ENCODE measurements around the gene OSBP2.

OSBP2 gene

DNA sequence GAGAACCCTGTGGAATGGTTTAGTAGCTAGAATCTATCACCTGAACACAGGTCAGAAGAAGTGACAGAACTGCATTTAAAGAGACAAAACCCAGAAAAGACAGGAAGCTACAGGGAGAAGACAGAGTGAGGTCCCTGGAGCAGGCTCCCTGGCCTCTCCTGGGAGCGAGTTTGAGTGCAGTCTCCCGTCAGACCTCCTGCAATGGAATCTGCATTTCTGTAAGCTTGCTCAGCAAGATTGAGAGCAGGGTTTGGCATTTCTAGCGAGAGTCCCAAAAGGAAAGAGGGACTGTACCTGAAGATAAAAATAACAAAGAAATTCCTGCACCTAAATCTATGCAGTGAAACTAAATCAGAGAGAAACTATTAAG lies 199.7 kb downstream of the OSBP2 start:
- Histone ChIP-seq H3K4ac (ENCODE audit: low read length) (no peak overlapping the region), H3K4me3 (ENCODE audit: low read length in 2 of 2) (no peak overlapping the region), H2AK5ac (ENCODE audit: low read depth, low read length) (no peak overlapping the region), H3K9ac (ENCODE audit: low read depth, low read length, poor library complexity) (no peak overlapping the region), H2BK120ac (ENCODE audit: low read depth, low read length) (no peak overlapping the region), H3K27me3 (ENCODE audit: control insufficient read depth in 3 of 3, insufficient read depth in 3 of 3, low read depth in 1 of 3, low read length in 3 of 3) (no peaks in the 10 kb centered on the region), H3K36me3 (replicated peaks in 1 of 2; ENCODE audit: control insufficient read depth in 2 of 2, insufficient read depth in 2 of 2, low read length in 2 of 2) (peaks cover 0 to 7% of the 10 kb centered on the region in 2 donors), H3K27ac (replicated peaks; ENCODE audit: low read length) (no peak overlapping the region), H2BK15ac (ENCODE audit: low read length) (no peak overlapping the region), H3K9me3 (replicated peaks in 1 of 2; ENCODE audit: control insufficient read depth in 2 of 2, insufficient read depth in 1 of 2, low read depth in 1 of 2, low read length in 2 of 2) (peaks cover 0 to 4% of the 10 kb centered on the region in 2 donors), H3K79me1 (ENCODE audit: low read depth, low read length) (no peaks in the 10 kb centered on the region), H4K8ac (ENCODE audit: low read depth, low read length) (no peak overlapping the region), H2BK5ac (ENCODE audit: low read length) (no peak overlapping the region), H3K23ac (ENCODE audit: low read depth, low read length, poor library complexity) (no peak overlapping the region), H3K4me2 (ENCODE audit: insufficient read depth, low read length, poor library complexity, severe bottlenecking) (no peak overlapping the region), H4K91ac (ENCODE audit: low read depth, low read length, poor library complexity) (no peak overlapping the region), H3K14ac (ENCODE audit: low read length) (no peak overlapping the region), H3K18ac (ENCODE audit: low read length) (no peak overlapping the region), H2BK12ac (ENCODE audit: low read length) (no peak overlapping the region), H2AFZ (ENCODE audit: low read length) (no peak overlapping the region), H3K4me1 (ENCODE audit: control insufficient read depth in 2 of 2, insufficient read depth in 1 of 2, low read depth in 1 of 2, low read length in 2 of 2) (no peaks in the 10 kb centered on the region)
- no CpG with 5 or more reads among the region's 3 CpGs for WGBS, 2 donors (ENCODE audit: extremely low coverage in 2 of 2, insufficient read length in 2 of 2, insufficient replicate concordance in 1 of 2)
- no peak for DNase-seq (ENCODE audit: low spot score)

DNA sequence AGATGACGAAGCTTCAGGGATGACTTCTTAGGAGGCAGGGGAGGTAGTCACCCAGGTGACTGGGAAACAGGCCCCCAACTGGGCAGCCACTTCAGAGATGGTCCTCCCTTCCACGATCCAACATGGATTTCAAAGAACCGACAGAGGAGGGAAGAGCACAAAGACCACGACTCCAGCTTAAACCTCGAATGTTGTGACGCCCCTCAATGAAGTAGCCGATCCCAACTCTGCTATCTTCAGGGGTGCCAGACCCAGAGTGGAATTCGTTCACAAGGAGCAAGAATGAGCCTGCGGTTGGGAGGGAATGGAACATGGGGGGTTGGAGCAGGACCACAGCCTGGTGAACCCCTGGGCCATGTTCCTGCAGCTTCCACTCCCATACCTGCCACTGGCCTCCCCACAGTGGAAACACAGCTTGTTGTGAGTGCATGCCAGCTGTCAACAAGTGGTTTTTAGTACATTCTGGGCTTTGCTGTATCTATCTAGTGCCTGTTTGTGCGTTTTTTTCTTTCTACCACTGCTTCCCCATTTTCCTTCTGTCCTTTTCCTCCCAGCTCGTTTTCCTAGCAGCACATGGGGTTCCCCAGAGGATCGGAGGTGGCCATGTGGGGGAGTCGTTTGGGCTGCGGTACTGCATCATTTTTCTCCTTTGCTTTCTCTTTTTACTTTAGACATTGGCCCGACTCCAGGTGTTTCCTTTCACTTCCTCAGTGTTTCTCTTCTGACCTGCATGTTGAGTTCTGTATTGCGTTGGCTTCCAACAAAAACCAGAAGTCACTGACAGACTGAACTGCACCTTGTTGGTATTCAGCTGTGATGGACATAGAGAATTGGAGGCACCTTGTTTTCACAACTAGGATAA lies 208.1 kb downstream of the OSBP2 start:
- H3K4me3 ChIP-seq (ENCODE audit: low read length in 2 of 2), result no peak overlapping the region
- no peak for DNase-seq (ENCODE audit: low spot score)

DNA sequence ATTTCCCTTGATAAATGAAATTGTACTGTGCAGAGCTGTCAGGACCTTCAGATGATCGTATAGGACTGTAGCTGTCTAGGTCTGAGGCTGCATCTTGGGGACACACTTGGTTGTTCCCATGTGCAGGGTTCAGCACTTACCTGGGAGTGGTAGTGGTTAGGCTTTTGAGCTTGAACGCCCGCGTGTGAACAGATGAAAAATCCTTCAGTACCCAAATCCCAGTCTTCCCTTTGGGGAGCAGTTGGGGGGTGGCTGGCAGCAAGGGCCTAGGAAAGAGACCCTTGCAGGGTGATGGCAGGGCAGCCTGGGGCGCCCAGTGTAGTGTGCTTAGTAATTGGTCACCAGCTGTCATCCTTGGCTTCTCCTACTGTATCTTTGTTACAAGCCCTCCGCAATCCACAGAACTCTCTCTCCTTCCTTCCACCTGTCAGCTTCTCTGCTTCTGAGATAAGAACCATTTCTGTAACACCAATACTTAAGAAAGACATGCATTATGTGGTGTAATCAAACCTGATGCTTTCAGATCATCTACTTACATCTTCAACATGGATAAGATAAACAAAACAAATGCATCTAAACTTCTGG lies 209.3 kb downstream of the OSBP2 start:
- H2BK12ac ChIP-seq (ENCODE audit: low read length), result no peak overlapping the region
- H3K9me3 ChIP-seq (replicated peaks in 1 of 2; ENCODE audit: control insufficient read depth in 2 of 2, insufficient read depth in 1 of 2, low read depth in 1 of 2, low read length in 2 of 2), result peaks cover 1 to 5% of the 10 kb centered on the region in 2 donors
- H3K79me1 ChIP-seq (ENCODE audit: low read depth, low read length), result no peaks in the 10 kb centered on the region
- no peak overlapping the region for H2AK5ac ChIP-seq (ENCODE audit: low read depth, low read length)
- no peak overlapping the region for H2AFZ ChIP-seq (ENCODE audit: low read length)
- no peak overlapping the region for H4K8ac ChIP-seq (ENCODE audit: low read depth, low read length)
- H4K91ac ChIP-seq (ENCODE audit: low read depth, low read length, poor library complexity), result no peak overlapping the region
- no peaks in the 10 kb centered on the region for H3K27me3 ChIP-seq (ENCODE audit: control insufficient read depth in 3 of 3, insufficient read depth in 3 of 3, low read depth in 1 of 3, low read length in 3 of 3)
- H3K4me2 ChIP-seq (ENCODE audit: insufficient read depth, low read length, poor library complexity, severe bottlenecking), result no peak overlapping the region
- no peak overlapping the region for H2BK5ac ChIP-seq (ENCODE audit: low read length)
- H3K18ac ChIP-seq (ENCODE audit: low read length), result no peak overlapping the region
- peaks cover 9 to 10% of the 10 kb centered on the region in 2 donors for H3K36me3 ChIP-seq (replicated peaks in 1 of 2; ENCODE audit: control insufficient read depth in 2 of 2, insufficient read depth in 2 of 2, low read length in 2 of 2)
- no peak overlapping the region for H3K27ac ChIP-seq (replicated peaks; ENCODE audit: low read length)
- DNase-seq (ENCODE audit: low spot score), result no peak
- H3K4me1 ChIP-seq (ENCODE audit: control insufficient read depth in 2 of 2, insufficient read depth in 1 of 2, low read depth in 1 of 2, low read length in 2 of 2), result no peaks in the 10 kb centered on the region
- no CpG with 5 or more reads among the region's 6 CpGs for WGBS, 2 donors (ENCODE audit: extremely low coverage in 2 of 2, insufficient read length in 2 of 2, insufficient replicate concordance in 1 of 2)
- no peak overlapping the region for H3K14ac ChIP-seq (ENCODE audit: low read length)
- H3K4ac ChIP-seq (ENCODE audit: low read length), result no peak overlapping the region
- H3K23ac ChIP-seq (ENCODE audit: low read depth, low read length, poor library complexity), result no peak overlapping the region
- H3K9ac ChIP-seq (ENCODE audit: low read depth, low read length, poor library complexity), result no peak overlapping the region
- H2BK15ac ChIP-seq (ENCODE audit: low read length), result no peak overlapping the region
- H3K4me3 ChIP-seq (ENCODE audit: low read length in 2 of 2), result no peak overlapping the region
- no peak overlapping the region for H2BK120ac ChIP-seq (ENCODE audit: low read depth, low read length)

More for the DNA sequence above, 208.1 kb downstream of the OSBP2 start:
- H3K36me3 ChIP-seq (replicated peaks in 1 of 2; ENCODE audit: control insufficient read depth in 2 of 2, insufficient read depth in 2 of 2, low read length in 2 of 2), result peaks cover 9 to 10% of the 10 kb centered on the region in 2 donors
- no peak overlapping the region for H3K4ac ChIP-seq (ENCODE audit: low read length)
- no peak overlapping the region for H4K8ac ChIP-seq (ENCODE audit: low read depth, low read length)
- H2AFZ ChIP-seq (ENCODE audit: low read length), result no peak overlapping the region
- no peaks in the 10 kb centered on the region for H3K4me1 ChIP-seq (ENCODE audit: control insufficient read depth in 2 of 2, insufficient read depth in 1 of 2, low read depth in 1 of 2, low read length in 2 of 2)
- no peak overlapping the region for H2BK15ac ChIP-seq (ENCODE audit: low read length)
- no peak overlapping the region for H3K27ac ChIP-seq (replicated peaks; ENCODE audit: low read length)
- no peak overlapping the region for H2BK120ac ChIP-seq (ENCODE audit: low read depth, low read length)
- H3K79me1 ChIP-seq (ENCODE audit: low read depth, low read length), result no peaks in the 10 kb centered on the region
- H3K27me3 ChIP-seq (ENCODE audit: control insufficient read depth in 3 of 3, insufficient read depth in 3 of 3, low read depth in 1 of 3, low read length in 3 of 3), result no peaks in the 10 kb centered on the region
- no peak overlapping the region for H3K9ac ChIP-seq (ENCODE audit: low read depth, low read length, poor library complexity)
- no peak overlapping the region for H4K91ac ChIP-seq (ENCODE audit: low read depth, low read length, poor library complexity)
- no peak overlapping the region for H3K14ac ChIP-seq (ENCODE audit: low read length)
- peaks cover 1 to 6% of the 10 kb centered on the region in 2 donors for H3K9me3 ChIP-seq (replicated peaks in 1 of 2; ENCODE audit: control insufficient read depth in 2 of 2, insufficient read depth in 1 of 2, low read depth in 1 of 2, low read length in 2 of 2)
- H3K4me2 ChIP-seq (ENCODE audit: insufficient read depth, low read length, poor library complexity, severe bottlenecking), result no peak overlapping the region
- no peak overlapping the region for H2AK5ac ChIP-seq (ENCODE audit: low read depth, low read length)
- no peak overlapping the region for H2BK12ac ChIP-seq (ENCODE audit: low read length)
- no peak overlapping the region for H2BK5ac ChIP-seq (ENCODE audit: low read length)
- no peak overlapping the region for H3K23ac ChIP-seq (ENCODE audit: low read depth, low read length, poor library complexity)
- H3K18ac ChIP-seq (ENCODE audit: low read length), result no peak overlapping the region
- no CpG with 5 or more reads among the region's 16 CpGs for WGBS, 2 donors (ENCODE audit: extremely low coverage in 2 of 2, insufficient read length in 2 of 2, insufficient replicate concordance in 1 of 2)

DNA sequence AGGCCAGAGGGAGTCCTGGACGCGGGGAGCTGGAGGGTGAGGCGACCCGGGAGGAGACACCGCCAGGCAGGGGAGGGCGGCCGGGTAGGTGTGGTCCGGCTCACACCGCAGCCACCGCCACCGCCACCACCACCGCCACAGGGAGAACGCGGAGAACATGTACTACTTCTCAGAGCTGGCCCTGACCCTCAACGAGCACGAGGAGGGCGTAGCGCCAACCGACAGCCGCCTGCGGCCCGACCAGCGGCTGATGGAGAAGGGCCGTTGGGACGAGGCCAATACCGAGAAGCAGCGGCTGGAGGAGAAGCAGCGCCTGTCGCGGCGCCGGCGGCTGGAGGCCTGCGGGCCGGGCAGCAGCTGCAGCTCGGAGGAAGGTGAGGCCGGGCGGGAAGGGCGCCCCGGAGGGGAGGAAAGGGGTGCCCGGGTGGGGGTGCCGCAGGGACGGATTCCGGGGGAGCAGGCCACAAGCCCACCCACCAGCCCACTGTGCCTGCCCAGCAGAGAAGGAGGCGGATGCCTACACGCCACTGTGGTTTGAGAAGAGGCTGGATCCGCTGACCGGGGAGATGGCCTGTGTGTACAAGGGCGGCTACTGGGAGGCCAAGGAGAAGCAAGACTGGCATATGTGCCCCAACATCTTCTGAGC lies 211.1 kb downstream of the OSBP2 start:
- WGBS, 2 donors (ENCODE audit: extremely low coverage in 2 of 2, insufficient read length in 2 of 2, insufficient replicate concordance in 1 of 2), result no CpG with 5 or more reads among the region's 49 CpGs
- H3K4ac ChIP-seq (ENCODE audit: low read length), result no peak overlapping the region
- H3K27me3 ChIP-seq (ENCODE audit: control insufficient read depth in 3 of 3, insufficient read depth in 3 of 3, low read depth in 1 of 3, low read length in 3 of 3), result no peaks in the 10 kb centered on the region
- no peaks in the 10 kb centered on the region for H3K79me1 ChIP-seq (ENCODE audit: low read depth, low read length)
- H3K4me2 ChIP-seq (ENCODE audit: insufficient read depth, low read length, poor library complexity, severe bottlenecking), result no peak overlapping the region
- no peak overlapping the region for H3K23ac ChIP-seq (ENCODE audit: low read depth, low read length, poor library complexity)
- peak overlapping the region; percentile 75 for H2BK5ac ChIP-seq (ENCODE audit: low read length)
- H4K8ac ChIP-seq (ENCODE audit: low read depth, low read length), result no peak overlapping the region
- H2BK15ac ChIP-seq (ENCODE audit: low read length), result no peak overlapping the region
- DNase-seq (ENCODE audit: low spot score), result no peak
- H3K9ac ChIP-seq (ENCODE audit: low read depth, low read length, poor library complexity), result peak overlapping the region; percentile 21
- H2AK5ac ChIP-seq (ENCODE audit: low read depth, low read length), result peak overlapping the region; percentile 56
- no peak overlapping the region for H2BK120ac ChIP-seq (ENCODE audit: low read depth, low read length)
- H3K36me3 ChIP-seq (replicated peaks in 1 of 2; ENCODE audit: control insufficient read depth in 2 of 2, insufficient read depth in 2 of 2, low read length in 2 of 2), result peaks cover 9 to 10% of the 10 kb centered on the region in 2 donors
- H3K4me1 ChIP-seq (ENCODE audit: control insufficient read depth in 2 of 2, insufficient read depth in 1 of 2, low read depth in 1 of 2, low read length in 2 of 2), result no peaks in the 10 kb centered on the region
- H2AFZ ChIP-seq (ENCODE audit: low read length), result no peak overlapping the region
- H3K27ac ChIP-seq (replicated peaks; ENCODE audit: low read length), result no peak overlapping the region
- H2BK12ac ChIP-seq (ENCODE audit: low read length), result no peak overlapping the region
- H3K18ac ChIP-seq (ENCODE audit: low read length), result no peak overlapping the region
- H3K4me3 ChIP-seq (ENCODE audit: low read length in 2 of 2), result no peak overlapping the region
- no peak overlapping the region for H4K91ac ChIP-seq (ENCODE audit: low read depth, low read length, poor library complexity)
- peak overlapping the region; percentile 38 for H3K14ac ChIP-seq (ENCODE audit: low read length)
- H3K9me3 ChIP-seq (replicated peaks in 1 of 2; ENCODE audit: control insufficient read depth in 2 of 2, insufficient read depth in 1 of 2, low read depth in 1 of 2, low read length in 2 of 2), result peaks cover 0 to 1% of the 10 kb centered on the region in 2 donors

Measured in neuronal stem cell (in vitro differentiated cells).